Natural killer cell (primary cell): ENCODE measurements around the gene XAF1. TPM values are rescaled to one million over a fixed set of nuclear protein-coding genes. Genes with fewer than 3 reads are reported as not detected.

Experiments
- ATAC-seq, 3 donors: fragments of 150-1000 bp in 2 of 3; fragments of 200-7000 bp in 1 of 3; cut with Tn5 transposase; 1 replicate in 1 of 3; 2 replicates in 2 of 3; pipeline ENCODE4 v1.10.0; 2021; ENCODE audit warnings: mild to moderate bottlenecking in 2 of 3, moderate library complexity in 2 of 3
- DNase-seq, 2 donors: peaks; one replicate each; pipeline versions ENCODE4 v3.0.0 to v3.0.0-alpha.2; 2013 to 2021; ENCODE audit warnings: mixed read lengths in 1 of 2
- H3K27ac ChIP-seq: one replicate; pipeline ENCODE4 v1.5.1; 2013; ENCODE audit warnings: mild to moderate bottlenecking, low read length
- H3K27me3 ChIP-seq: one replicate; pipeline ENCODE4 v1.6.1; 2013; ENCODE audit warnings: low read length; ENCODE audit not compliant: control insufficient read depth, insufficient read depth
- H3K36me3 ChIP-seq: one replicate; pipeline ENCODE4 v1.6.1; 2013; ENCODE audit warnings: low read length; ENCODE audit not compliant: control insufficient read depth, insufficient read depth
- H3K4me1 ChIP-seq: one replicate; pipeline ENCODE4 v1.6.1; 2013; ENCODE audit warnings: low read length; ENCODE audit not compliant: control insufficient read depth, insufficient read depth
- H3K4me3 ChIP-seq: one replicate; pipeline ENCODE4 v1.5.1; 2013; ENCODE audit warnings: low read length
- H3K9me3 ChIP-seq: one replicate; pipeline ENCODE4 v1.6.1; 2013; ENCODE audit warnings: low read length; ENCODE audit not compliant: control insufficient read depth, insufficient read depth
- H3K27ac Mint-ChIP-seq, 2 donors: one replicate each; pipeline ENCODE4 v1.8.0; 2022; ENCODE audit warnings: mild to moderate bottlenecking in 2 of 2, mixed read lengths in 2 of 2, moderate library complexity in 1 of 2
- H3K27me3 Mint-ChIP-seq, 2 donors: one replicate each; pipeline ENCODE4 v1.8.0; 2022; ENCODE audit warnings: low read depth in 2 of 2, mixed read lengths in 2 of 2
- H3K36me3 Mint-ChIP-seq: one replicate; pipeline ENCODE4 v1.8.0; 2022; ENCODE audit warnings: mixed read lengths
- H3K4me1 Mint-ChIP-seq, 2 donors: one replicate each; pipeline ENCODE4 v1.8.0; 2022; ENCODE audit warnings: mixed read lengths in 2 of 2
- H3K4me3 Mint-ChIP-seq: one replicate; pipeline ENCODE4 v1.8.0; 2022; ENCODE audit warnings: mild to moderate bottlenecking, moderate library complexity, mixed read lengths
- H3K9me3 Mint-ChIP-seq, 2 donors: one replicate each; pipeline ENCODE4 v1.8.0; 2022; ENCODE audit warnings: mixed read lengths in 2 of 2
- CTCF ChIP-seq: fragments of 200-600 bp; IDR thresholded peaks from one replicate; pipeline ENCODE4 v1.8.0; 2022; ENCODE audit warnings: antibody characterized with exemption
- WGBS: methylation state at CpG from one replicate; pipeline ENCODE4 v1.1.7; 2013; ENCODE audit warnings: missing lambda C conversion rate; ENCODE audit not compliant: insufficient coverage; 5-methylcytosine and 5-hydroxymethylcytosine counted together
- intact Hi-C: fragments of 100-400 bp; cut with micrococcal nuclease; formaldehyde crosslinking; loops from one replicate; pipeline ENCODE4 v1.14.2; 2022
- total RNA-seq, 4 donors: library from RNA; stranded (reverse); fragments of 120-200 nt in 1 of 4; gene quantifications; one replicate each; pipeline versions ENCODE4 v1.2.3 to v1.2.4, GENCODE V29; 2013 to 2022

XAF1 gene
- total RNA-seq, 3 donors from 2014 or later (not counting 1 experiment from before 2014, with no cell fraction given): 64.2 to 130 (median 97.4) TPM

GRCh38 chr17:6786618-6787017 lies 30.8 kb downstream of the XAF1 start:
- Mint-ChIP-seq H3K36me3 (peaks cover 15% of the 10 kb centered on the region), H3K4me3 (no peak overlapping the region), H3K27me3 (peaks cover 47 to 86% of the 10 kb centered on the region in 2 donors), H3K27ac (no peak overlapping the region), H3K4me1 (no peaks in the 10 kb centered on the region), H3K9me3 (peaks cover 4 to 5% of the 10 kb centered on the region in 2 donors)
- Histone ChIP-seq H3K27ac (no peak overlapping the region), H3K9me3 (no peaks in the 10 kb centered on the region), H3K36me3 (no peaks in the 10 kb centered on the region), H3K27me3 (peaks cover 19% of the 10 kb centered on the region), H3K4me3 (no peak overlapping the region), H3K4me1 (no peaks in the 10 kb centered on the region)
- DNase-seq: no peak
- intact Hi-C loops: no loop called here
- ATAC-seq: no peak
- 78% methylated on average over 8 of the region's 8 CpGs for WGBS
- no peak for TF ChIP-seq CTCF

DNA sequence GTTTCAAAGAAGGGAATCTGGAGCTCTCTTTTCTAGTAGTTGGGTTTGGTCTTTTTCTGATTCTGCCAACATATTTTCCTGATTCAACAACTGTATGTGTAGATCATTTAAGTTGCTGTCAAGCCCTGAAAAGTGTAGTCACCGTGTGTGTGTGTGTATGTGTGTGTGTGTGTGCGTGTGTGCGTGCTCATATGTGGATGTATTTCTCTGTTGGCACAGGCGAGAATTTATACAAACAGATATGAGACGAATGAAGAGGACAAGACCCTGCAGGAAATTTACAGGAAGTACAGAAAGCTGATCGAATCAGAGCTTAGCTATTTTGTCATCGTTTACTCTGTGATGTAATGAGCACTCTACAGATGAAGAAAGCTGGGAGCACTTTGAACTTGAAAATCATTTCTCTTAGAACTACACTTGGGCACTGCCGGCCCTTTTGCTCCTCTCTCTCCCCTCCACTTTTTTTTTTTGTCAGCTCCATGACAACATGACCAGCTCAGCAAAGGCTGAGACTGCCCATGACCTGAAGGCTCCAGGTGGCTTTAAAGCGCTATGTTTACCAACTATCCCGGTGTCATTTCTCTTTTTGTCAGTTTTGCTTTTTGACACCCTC lies 31.3 kb downstream of the XAF1 start:
- Histone ChIP-seq H3K36me3 (no peaks in the 10 kb centered on the region), H3K4me1 (no peaks in the 10 kb centered on the region), H3K9me3 (no peaks in the 10 kb centered on the region), H3K27me3 (peaks cover 19% of the 10 kb centered on the region), H3K27ac (no peak overlapping the region), H3K4me3 (no peak overlapping the region)
- intact Hi-C loops: no loop called here
- H3K27me3 Mint-ChIP-seq: peaks cover 43 to 82% of the 10 kb centered on the region in 2 donors
- ATAC-seq: no peak
- no peak for DNase-seq
- H3K27ac Mint-ChIP-seq: no peak overlapping the region
- peaks cover 4 to 5% of the 10 kb centered on the region in 2 donors for H3K9me3 Mint-ChIP-seq
- no peak overlapping the region for H3K4me3 Mint-ChIP-seq
- no peaks in the 10 kb centered on the region for H3K4me1 Mint-ChIP-seq
- WGBS: 65% methylated on average over 10 of the region's 10 CpGs
- no peak for TF ChIP-seq CTCF
- H3K36me3 Mint-ChIP-seq: peaks cover 13% of the 10 kb centered on the region

DNA sequence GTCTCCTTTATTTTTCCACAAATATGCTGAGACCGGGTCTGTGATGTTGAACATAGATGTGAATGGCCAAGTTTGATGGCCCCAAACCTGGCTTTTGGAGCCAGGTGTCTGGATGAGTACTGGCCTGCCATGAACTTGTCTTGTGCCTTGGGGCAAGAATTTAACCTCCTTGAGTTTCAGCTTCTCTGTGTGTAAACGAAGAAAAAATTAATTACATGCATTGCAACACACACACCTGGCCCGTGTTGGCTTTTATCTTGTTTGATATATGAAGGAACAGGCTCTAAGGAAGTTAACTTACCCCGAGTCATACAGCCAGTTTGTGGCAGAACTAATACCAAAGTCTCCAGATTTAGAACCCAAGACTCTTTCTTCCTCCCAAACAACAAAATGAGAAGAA lies 33.3 kb downstream of the XAF1 start:
- Mint-ChIP-seq H3K9me3 (peaks cover 2 to 4% of the 10 kb centered on the region in 2 donors), H3K27me3 (peaks cover 36 to 72% of the 10 kb centered on the region in 2 donors), H3K4me3 (no peak overlapping the region), H3K36me3 (no peaks in the 10 kb centered on the region), H3K4me1 (no peaks in the 10 kb centered on the region), H3K27ac (no peak overlapping the region)
- Histone ChIP-seq H3K36me3 (no peaks in the 10 kb centered on the region), H3K4me1 (no peaks in the 10 kb centered on the region), H3K9me3 (no peaks in the 10 kb centered on the region), H3K27ac (no peak overlapping the region), H3K4me3 (no peak overlapping the region), H3K27me3 (peaks cover 13% of the 10 kb centered on the region)
- intact Hi-C loops: no loop called here
- DNase-seq (no peak), ATAC-seq (no peak)
- 64% methylated on average over 2 of the region's 4 CpGs for WGBS
- no peak for TF ChIP-seq CTCF
